H1 (cell line): Measurements from ENCODE around the gene TP53. TPM values are rescaled to one million over a fixed set of nuclear protein-coding genes. Genes with fewer than 3 reads are reported as not detected.

ENCODE experiments used
- CTCF ChIA-PET: fragments of 300-600 bp; sonication (Branson Sonifier 250); formaldehyde crosslinking; loops from one replicate; lab custom pipeline; 2021; ENCODE audit not compliant: partially characterized antibody; lab: Charles Lee
- POLR2A ChIA-PET: fragments of 300-600 bp; sonication (Branson Sonifier 250); formaldehyde crosslinking; loops from one replicate; lab custom pipeline; 2021; ENCODE audit warnings: inconsistent platforms; ENCODE audit not compliant: partially characterized antibody; lab: Charles Lee
- DNase-seq, 2 experiments: peaks; one replicate each; pipeline versions ENCODE4 v3.0.0 to v3.0.0-alpha.2; 2010 to 2022; ENCODE audit warnings: low spot score in 2 of 2, low read depth in 1 of 2, mixed read lengths in 1 of 2
- FAIRE-seq: peaks from 2 replicates; lab custom pipeline; 2011; peaks lifted over from hg19 to GRCh38; lab: Jason Lieb, UNC
- H2AFZ ChIP-seq: 2 replicates; pipeline ENCODE4 v1.8.1; 2012; ENCODE audit warnings: low read length, inconsistent platforms
- H2AK5ac ChIP-seq: 2 replicates; pipeline ENCODE4 v1.6.1; 2013; ENCODE audit warnings: low read depth, low read length
- H2BK120ac ChIP-seq: replicated peaks from 2 replicates; pipeline ENCODE3; 2013; ENCODE audit warnings: low read depth, low read length, inconsistent platforms
- H2BK12ac ChIP-seq: 2 replicates; pipeline ENCODE4 v1.6.1; 2013; ENCODE audit warnings: low read depth, low read length
- H2BK15ac ChIP-seq: 2 replicates; pipeline ENCODE4 v1.6.1; 2013; ENCODE audit warnings: low read length
- H2BK20ac ChIP-seq: 2 replicates; pipeline ENCODE4 v1.6.1; 2013; ENCODE audit warnings: low read length
- H2BK5ac ChIP-seq: 2 replicates; pipeline ENCODE4 v1.6.1; 2013; ENCODE audit warnings: low read depth, low read length
- H3K14ac ChIP-seq: 2 replicates; pipeline ENCODE4 v1.6.1; 2013; ENCODE audit warnings: inconsistent platforms; ENCODE audit not compliant: insufficient read length
- H3K18ac ChIP-seq: 2 replicates; pipeline ENCODE4 v1.6.1; 2013; ENCODE audit warnings: low read length; ENCODE audit errors: extremely low read depth
- H3K23ac ChIP-seq: 2 replicates; pipeline ENCODE4 v1.6.1; 2013; ENCODE audit warnings: inconsistent platforms; ENCODE audit not compliant: insufficient read length
- H3K23me2 ChIP-seq: 2 replicates; pipeline ENCODE4 v1.6.1; 2013; ENCODE audit warnings: low read depth, low read length
- H3K27ac ChIP-seq: 2 replicates; pipeline ENCODE4 v1.6.1; 2011; ENCODE audit warnings: low read depth, low read length, inconsistent platforms
- H3K27me3 ChIP-seq, 4 experiments: replicated peaks in 1 of 4; 1 replicate in 1 of 4; 2 replicates in 3 of 4; pipeline versions ENCODE4 v1.6.1 to v1.8.1; 2011 to 2013; ENCODE audit warnings: low read length in 3 of 4, mild to moderate bottlenecking in 3 of 4, inconsistent platforms in 2 of 4, mixed read lengths in 2 of 4, moderate library complexity in 1 of 4; ENCODE audit not compliant: control insufficient read depth in 3 of 4, insufficient read depth in 3 of 4; ENCODE audit errors: extremely low read depth in 1 of 4
- H3K36me3 ChIP-seq, 4 experiments: 2 replicates each; pipeline versions ENCODE4 v1.6.1 to v1.8.1; 2011 to 2013; ENCODE audit warnings: mild to moderate bottlenecking in 4 of 4, low read length in 3 of 4, moderate library complexity in 2 of 4, control low read depth in 1 of 4, inconsistent platforms in 1 of 4; ENCODE audit not compliant: insufficient read depth in 4 of 4, control insufficient read depth in 2 of 4
- H3K4ac ChIP-seq: replicated peaks from 2 replicates; pipeline ENCODE3; 2013; ENCODE audit warnings: low read length, low read depth, mixed read lengths, inconsistent platforms; ENCODE audit not compliant: insufficient read length
- H3K4me1 ChIP-seq, 4 experiments: replicated peaks in 1 of 4; 1 replicate in 1 of 4; 2 replicates in 3 of 4; pipeline versions ENCODE4 v1.6.1 to v1.8.1; 2011 to 2013; ENCODE audit warnings: low read length in 3 of 4, inconsistent platforms in 2 of 4, mixed read lengths in 1 of 4; ENCODE audit not compliant: insufficient read depth in 4 of 4, control insufficient read depth in 3 of 4
- H3K4me2 ChIP-seq, 2 experiments: 2 replicates each; pipeline versions ENCODE4 v1.6.1 to v1.8.1; 2011 to 2013; ENCODE audit warnings: low read depth in 2 of 2, low read length in 2 of 2, control low read depth in 1 of 2, inconsistent platforms in 1 of 2, mild to moderate bottlenecking in 1 of 2; ENCODE audit not compliant: insufficient read depth in 1 of 2
- H3K4me3 ChIP-seq, 4 experiments: fragments of 200-600, 300-600 bp in 1 of 4; sonication (generic), shearing (Covaris generic), sonication (Bioruptor Twin) in 1 of 4; 2 replicates each; pipeline versions ENCODE4 v1.5.1 to v1.8.1; 2011 to 2016; ENCODE audit warnings: low read length in 4 of 4, low read depth in 3 of 4, control low read depth in 2 of 4, inconsistent platforms in 2 of 4, mild to moderate bottlenecking in 2 of 4, mixed read lengths in 1 of 4, moderate library complexity in 1 of 4; ENCODE audit not compliant: insufficient read depth in 2 of 4; ENCODE audit errors: extremely low read depth in 1 of 4
- H3K56ac ChIP-seq: replicated peaks from 2 replicates; pipeline ENCODE3; 2013; ENCODE audit warnings: low read depth, mild to moderate bottlenecking, mixed read lengths, low read length, inconsistent platforms; ENCODE audit not compliant: insufficient read length
- H3K79me1 ChIP-seq: 2 replicates; pipeline ENCODE4 v1.6.1; 2013; ENCODE audit warnings: low read depth, low read length, control low read depth
- H3K79me2 ChIP-seq, 2 experiments: 2 replicates each; pipeline versions ENCODE4 v1.6.1 to v1.8.1; 2012 to 2013; ENCODE audit warnings: low read length in 2 of 2, mild to moderate bottlenecking in 2 of 2, inconsistent platforms in 1 of 2; ENCODE audit not compliant: insufficient read depth in 2 of 2, control insufficient read depth in 1 of 2
- H3K9ac ChIP-seq, 4 experiments: replicated peaks in 1 of 4; 1 replicate in 1 of 4; 2 replicates in 3 of 4; pipeline versions ENCODE4 v1.6.1 to v1.8.1; 2011 to 2013; ENCODE audit warnings: low read depth in 3 of 4, low read length in 3 of 4, control low read depth in 2 of 4, mild to moderate bottlenecking in 2 of 4, moderate library complexity in 2 of 4, inconsistent platforms in 1 of 4; ENCODE audit errors: extremely low read depth in 1 of 4
- H3K9me3 ChIP-seq, 2 experiments: 2 replicates each; pipeline versions ENCODE4 v1.6.1 to v1.8.1; 2012 to 2013; ENCODE audit warnings: mild to moderate bottlenecking in 2 of 2, moderate library complexity in 2 of 2, control low read depth in 1 of 2, inconsistent platforms in 1 of 2, low read depth in 1 of 2, low read length in 1 of 2, mixed read lengths in 1 of 2; ENCODE audit not compliant: insufficient read depth in 2 of 2
- H4K20me1 ChIP-seq, 2 experiments: replicated peaks in 1 of 2; 2 replicates each; pipeline versions ENCODE3 to v1.8.1; 2011 to 2013; ENCODE audit warnings: inconsistent platforms in 2 of 2, low read length in 2 of 2, mild to moderate bottlenecking in 1 of 2; ENCODE audit not compliant: insufficient read depth in 2 of 2, control insufficient read depth in 1 of 2
- H4K5ac ChIP-seq: 2 replicates; pipeline ENCODE4 v1.6.1; 2013; ENCODE audit warnings: low read length, low read depth, mixed read lengths, inconsistent platforms; ENCODE audit not compliant: insufficient read length
- H4K8ac ChIP-seq: 2 replicates; pipeline ENCODE4 v1.8.0; 2013; ENCODE audit warnings: mild to moderate bottlenecking, moderate library complexity, low read length, inconsistent platforms; ENCODE audit not compliant: insufficient read depth; ENCODE audit errors: extremely low read depth
- H4K91ac ChIP-seq: replicated peaks from 2 replicates; pipeline ENCODE3; 2013; ENCODE audit warnings: low read length, mixed read lengths, inconsistent platforms; ENCODE audit not compliant: insufficient read length
- CHD1 ChIP-seq: IDR thresholded peaks from 2 replicates; pipeline ENCODE4 v1.6.1; 2012; ENCODE audit warnings: low read depth, low read length, improper control_type of control experiment
- EP300 ChIP-seq, 2 experiments: IDR thresholded peaks; 1 replicate in 1 of 2; 2 replicates in 1 of 2; pipeline ENCODE4 v1.6.1; 2011 to 2012; ENCODE audit warnings: low read depth in 2 of 2, low read length in 2 of 2, mild to moderate bottlenecking in 2 of 2, borderline replicate concordance in 1 of 2, inconsistent platforms in 1 of 2, moderate library complexity in 1 of 2
- HDAC2 ChIP-seq, 2 experiments: fragments of 300-600 bp in 1 of 2; sonication (generic) in 1 of 2; IDR thresholded peaks; 2 replicates each; pipeline ENCODE4 v1.6.1; 2011 to 2012; ENCODE audit warnings: low read depth in 2 of 2, low read length in 2 of 2, mild to moderate bottlenecking in 2 of 2, moderate library complexity in 2 of 2, borderline replicate concordance in 1 of 2, inconsistent platforms in 1 of 2
- SAP30 ChIP-seq: fragments of 300-600 bp; sonication (generic); IDR thresholded peaks from 2 replicates; pipeline ENCODE4 v1.7.1; 2012; ENCODE audit warnings: low read length, moderate library complexity, mild to moderate bottlenecking, inconsistent platforms; ENCODE audit not compliant: insufficient read depth, insufficient replicate concordance
- SIN3A ChIP-seq, 2 experiments: IDR thresholded peaks in 1 of 2; conservative IDR thresholded peaks in 1 of 2; 2 replicates each; pipeline ENCODE4 v1.6.1; 2011 to 2012; ENCODE audit warnings: low read length in 2 of 2, improper control_type of control experiment in 1 of 2, low read depth in 1 of 2, mild to moderate bottlenecking in 1 of 2
- WGBS, 2 experiments: shearing (Covaris generic) in 1 of 2; methylation state at CpG; one replicate each; pipeline versions ENCODE4 v1.1.6 to v1.1.7; 2013 to 2015; ENCODE audit warnings: low lambda C conversion rate in 2 of 2, mixed read lengths in 2 of 2, inconsistent platforms in 1 of 2, low coverage in 1 of 2, missing lambda C conversion rate in 1 of 2; ENCODE audit not compliant: insufficient replicate concordance in 2 of 2, insufficient coverage in 1 of 2, insufficient read length in 1 of 2; ENCODE audit errors: extremely low coverage in 1 of 2, missing lambda C conversion rate in 1 of 2; 5-methylcytosine and 5-hydroxymethylcytosine counted together
- polyA plus RNA-seq, 7 experiments: library from polyadenylated mRNA; depleted of rRNA in 3 of 7; stranded (reverse) in 5 of 7; unstranded in 2 of 7; fragments of >200 nt in 5 of 7; fragments of 200-250 nt in 2 of 7; gene quantifications; 1 replicate in 5 of 7; 2 replicates in 1 of 7; 4 replicates in 1 of 7; pipeline versions ENCODE4 v1.2.1 to v1.2.3, GENCODE V29; 2011 to 2013; ENCODE audit warnings: missing spikeins in 2 of 7, mixed read lengths in 2 of 7
- total RNA-seq: library from RNA; stranded (reverse); fragmentation: NEBNext Ultra II Directional; extraction: Animal tissue kit (Norgen Biotek cat#: 25700); gene quantifications from 2 replicates; pipeline ENCODE4 v1.2.1, GENCODE V29; 2021

TP53 gene
- total and polyA plus RNA-seq, 2 of the 8 experiments (the other 6 are each of a cell fraction or from before 2014, with no cell fraction given): 143 to 198 TPM

- H2BK5ac ChIP-seq: no peak overlapping the region
- H2AK5ac ChIP-seq: no peak overlapping the region
- TF ChIP-seq SIN3A (conservative IDR thresholded peaks at IDR 0.05 in 1 of 2, IDR thresholded peaks at IDR 0.05 in 1 of 2; ENCODE audit: low read depth in 1 of 2, low read length in 2 of 2) (peak in 1 of 2 experiments; percentile 67; a peak in 1 of 4 replicates), HDAC2 (IDR thresholded peaks at IDR 0.05; ENCODE audit: borderline replicate concordance in 1 of 2, low read depth in 2 of 2, low read length in 2 of 2) (0 out of 4 replicates have a peak, but pooled peaks of 1 of the 2 experiments have one; percentile 54), SAP30 (peak; percentile 94), CHD1 (no peak), EP300 (IDR thresholded peaks at IDR 0.05; ENCODE audit: borderline replicate concordance in 1 of 2, low read depth in 2 of 2, low read length in 2 of 2) (no peak)
- H3K4me3 ChIP-seq: peak overlapping the region; percentile 54 to 81 (median 71)
- H2BK15ac ChIP-seq: no peak overlapping the region
- no peak overlapping the region for H3K27ac ChIP-seq
- H4K20me1 ChIP-seq: no peaks in the 10 kb centered on the region
- H2BK12ac ChIP-seq: no peak overlapping the region
- H4K8ac ChIP-seq: no peak overlapping the region; the same call in 1 of the 2 replicates
- H3K4me2 ChIP-seq: peak overlapping the region; percentile 70 to 93
- H3K27me3 ChIP-seq: peaks cover 0 to 14% (median 7%) of the 10 kb centered on the region in 4 experiments; a peak in 3 of 7 replicates
- no peaks in the 10 kb centered on the region for H3K9me3 ChIP-seq
- no peak overlapping the region for H4K91ac ChIP-seq
- H2BK20ac ChIP-seq: no peak overlapping the region
- H3K23me2 ChIP-seq: peaks cover 9% of the 10 kb centered on the region
- no peak overlapping the region for H3K56ac ChIP-seq
- ChIA-PET CTCF (interaction anchor here (0.6 to 10.1 kb wide), 6 partner anchors 13 to 408 kb away, joined by 3 to 86 read pairs (median 25); partner anchors contain the start of genes EFNB3, SHBG, TP53 and WRAP53), POLR2A (interaction anchor here (1.0 to 8.8 kb wide), 7 partner anchors 12 to 139 kb away, joined by 3 to 88 read pairs (median 5); partner anchors contain the start of genes ATP1B2, EFNB3, NAA38 and SOX15)
- no peak overlapping the region for H3K14ac ChIP-seq
- H4K5ac ChIP-seq: no peak overlapping the region
- FAIRE-seq (no peak), DNase-seq (no peak)
- H3K79me1 ChIP-seq: no peaks in the 10 kb centered on the region; the same call in 1 of the 2 replicates
- H3K4me1 ChIP-seq: peaks cover 5 to 17% (median 9%) of the 10 kb centered on the region in 4 experiments
- no peak overlapping the region for H3K9ac ChIP-seq
- 23% methylated on average over 11 of the region's 16 CpGs; no CpG with 5 or more reads in 1 of the 2 experiments for WGBS, 2 experiments
- no peaks in the 10 kb centered on the region for H3K79me2 ChIP-seq
- no peak overlapping the region for H3K4ac ChIP-seq
- H2BK120ac ChIP-seq: no peak overlapping the region
- no peak overlapping the region for H3K23ac ChIP-seq
- H3K18ac ChIP-seq: no peak overlapping the region
- H3K36me3 ChIP-seq: no peaks in the 10 kb centered on the region
- H2AFZ ChIP-seq: no peak overlapping the region
Observed at GRCh38 chr17:7717756-7718350, 30.6 kb upstream of the TP53 start.
